Measurements from ENCODE around the gene RBSN. TPM values are rescaled to one million over a fixed set of nuclear protein-coding genes. Genes with fewer than 3 reads are reported as not detected.

The RBSN gene
- total RNA-seq, 1 experiment from 2014 or later = 18.4 TPM

DNA sequence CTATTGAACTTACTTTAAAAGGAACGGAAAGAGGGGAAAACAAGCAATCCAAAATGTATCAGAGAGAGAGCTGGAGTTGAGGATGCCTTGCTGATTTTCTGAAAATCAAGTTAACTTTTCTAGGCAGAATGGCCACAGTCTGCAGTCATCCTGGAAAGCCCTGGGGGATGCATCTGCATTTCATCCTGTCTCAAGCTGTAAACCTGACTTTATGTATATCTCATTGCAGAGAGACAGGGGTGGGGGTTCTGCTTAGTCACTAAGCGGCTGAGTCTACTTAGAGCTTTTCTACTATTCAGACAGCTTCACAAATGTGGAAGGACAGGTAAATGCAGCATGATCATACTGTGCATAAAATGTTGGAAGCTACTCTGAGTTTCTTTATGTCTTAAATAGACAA is 75.2 kb downstream of the RBSN start:
- Histone ChIP-seq H3K27me3 (ENCODE audit: insufficient read depth, low read length) (no peaks in the 10 kb centered on the region), H3K4me3 (replicated peaks in 1 of 2; ENCODE audit: low read depth in 1 of 2, low read length in 2 of 2) (no peak overlapping the region), H3K27ac (ENCODE audit: low read depth, low read length) (no peak overlapping the region), H2AFZ (ENCODE audit: low read depth, low read length, poor library complexity, severe bottlenecking) (no peak overlapping the region), H3K9ac (ENCODE audit: low read length) (no peak overlapping the region), H3K9me2 (ENCODE audit: insufficient read depth) (no peaks in the 10 kb centered on the region), H3K4me2 (ENCODE audit: low read length) (no peak overlapping the region), H3K36me3 (ENCODE audit: control insufficient read depth in 1 of 2, insufficient read depth in 2 of 2, low read length in 2 of 2) (peaks cover 25 to 41% of the 10 kb centered on the region in 2 experiments), H4K20me1 (ENCODE audit: insufficient read depth) (no peaks in the 10 kb centered on the region), H3K9me3 (ENCODE audit: control insufficient read depth in 1 of 2, insufficient read depth in 1 of 2, low read depth in 1 of 2, low read length in 2 of 2) (no peaks in the 10 kb centered on the region), H3K4me1 (ENCODE audit: control insufficient read depth in 1 of 2, insufficient read depth in 2 of 2, low read length in 2 of 2) (no peaks in the 10 kb centered on the region), H3K79me2 (ENCODE audit: insufficient read depth, low read length) (no peaks in the 10 kb centered on the region)
- ChIA-PET POLR2A (no interaction called here), CTCF (no interaction called here), RAD21 (ENCODE audit: low non-redundant PET in 1 of 2, low total read pairs in 2 of 2, uncharacterized antibody in 2 of 2, unreplicated experiment in 2 of 2) (no interaction called here)
- DNase-seq (ENCODE audit: low read depth, low spot score) (no peak), ATAC-seq (no peak)
- no peak for TF ChIP-seq MAX (IDR thresholded peaks at IDR 0.05)
- TF ChIP-seq EZH2phosphoT487 (IDR thresholded peaks at IDR 0.05; ENCODE audit: borderline replicate concordance) = no peak
- no peak for TF ChIP-seq CEBPB (IDR thresholded peaks at IDR 0.05; ENCODE audit: low read depth)
- no peak for TF ChIP-seq REST (IDR thresholded peaks at IDR 0.05; ENCODE audit: low read depth)
- TF ChIP-seq RAD21 (IDR thresholded peaks at IDR 0.05; ENCODE audit: low read depth) = no peak
- no peak for TF ChIP-seq ZNF274 (IDR thresholded peaks at IDR 0.05; ENCODE audit: low read depth, low read length)
- no peak for TF ChIP-seq SP1 (IDR thresholded peaks at IDR 0.05; ENCODE audit: low read depth)
- no peak for TF ChIP-seq YY1 (IDR thresholded peaks at IDR 0.05; ENCODE audit: extremely low read depth, insufficient replicate concordance, low read depth, low read length)
- TF ChIP-seq POLR2A (IDR thresholded peaks at IDR 0.05; ENCODE audit: borderline replicate concordance, extremely low read depth, insufficient read depth, insufficient read length) = no peak
- TF ChIP-seq POLR2AphosphoS5 (IDR thresholded peaks at IDR 0.05; ENCODE audit: low read depth, low read length) = no peak
- TF ChIP-seq EGR1 (IDR thresholded peaks at IDR 0.05; ENCODE audit: low read depth) = no peak
- no peak for TF ChIP-seq ZFX (IDR thresholded peaks at IDR 0.05)
- TF ChIP-seq SIN3A (IDR thresholded peaks at IDR 0.05; ENCODE audit: low read depth) = no peak
- no peak for TF ChIP-seq SRF (IDR thresholded peaks at IDR 0.05; ENCODE audit: low read depth)
- no peak for TF ChIP-seq ZBTB33 (IDR thresholded peaks at IDR 0.05; ENCODE audit: extremely low read depth, insufficient replicate concordance, low read length)
- TF ChIP-seq EZH2 (IDR thresholded peaks at IDR 0.05) = no peak
- TF ChIP-seq, protein P1, sequence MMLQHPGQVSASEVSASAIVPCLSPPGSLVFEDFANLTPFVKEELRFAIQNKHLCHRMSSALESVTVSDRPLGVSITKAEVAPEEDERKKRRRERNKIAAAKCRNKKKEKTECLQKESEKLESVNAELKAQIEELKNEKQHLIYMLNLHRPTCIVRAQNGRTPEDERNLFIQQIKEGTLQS (IDR thresholded peaks at IDR 0.05) = no peak
- no TSS peak for BruUV-seq (replicated peaks)
- intact Hi-C loops (cut with micrococcal nuclease) = no loop called here

Data from HCT116 (cell line).